ENCODE measurements around the gene LENG8.
"Not testable (repeated sequence)": the region's sequence is repeated elsewhere in the genome, so short reads cannot be mapped to it uniquely, and the experiment has no call there.

LENG8 gene

GRCh38 chr19:54481326-54481930 lies 32.4 kb downstream of the LENG8 start:
- Histone ChIP-seq H3K4me3 (ENCODE audit: low read length) (no peak overlapping the region), H3K27ac (ENCODE audit: low read length) (no peak overlapping the region), H3K9ac (ENCODE audit: low read length) (no peak overlapping the region), H3K27me3 (ENCODE audit: control insufficient read depth, insufficient read depth, low read length) (no peaks in the 10 kb centered on the region), H3K36me3 (ENCODE audit: control insufficient read depth, low read depth, low read length) (no peaks in the 10 kb centered on the region), H3K4me1 (ENCODE audit: control insufficient read depth, low read depth, low read length) (no peaks in the 10 kb centered on the region), H3K9me3 (ENCODE audit: control insufficient read depth, low read depth, low read length) (peaks cover 3% of the 10 kb centered on the region)

- H3K27ac ChIP-seq (ENCODE audit: low read length) = no peak overlapping the region
- H3K4me1 ChIP-seq (ENCODE audit: control insufficient read depth, low read depth, low read length) = no peaks in the 10 kb centered on the region
- H3K36me3 ChIP-seq (ENCODE audit: control insufficient read depth, low read depth, low read length) = no peaks in the 10 kb centered on the region
- H3K4me3 ChIP-seq (ENCODE audit: low read length) = no peak overlapping the region
- no peak overlapping the region for H3K9ac ChIP-seq (ENCODE audit: low read length)
- peaks cover 3% of the 10 kb centered on the region for H3K9me3 ChIP-seq (ENCODE audit: control insufficient read depth, low read depth, low read length)
- no peaks in the 10 kb centered on the region for H3K27me3 ChIP-seq (ENCODE audit: control insufficient read depth, insufficient read depth, low read length)
These were observed 33.9 kb downstream of the LENG8 start for GRCh38 chr19:54482889-54483288.

- H3K4me3 ChIP-seq (ENCODE audit: low read length) = no peak overlapping the region
- no peaks in the 10 kb centered on the region for H3K4me1 ChIP-seq (ENCODE audit: control insufficient read depth, low read depth, low read length)
These were observed 35.5 kb downstream of the LENG8 start for GRCh38 chr19:54484451-54484850.

DNA sequence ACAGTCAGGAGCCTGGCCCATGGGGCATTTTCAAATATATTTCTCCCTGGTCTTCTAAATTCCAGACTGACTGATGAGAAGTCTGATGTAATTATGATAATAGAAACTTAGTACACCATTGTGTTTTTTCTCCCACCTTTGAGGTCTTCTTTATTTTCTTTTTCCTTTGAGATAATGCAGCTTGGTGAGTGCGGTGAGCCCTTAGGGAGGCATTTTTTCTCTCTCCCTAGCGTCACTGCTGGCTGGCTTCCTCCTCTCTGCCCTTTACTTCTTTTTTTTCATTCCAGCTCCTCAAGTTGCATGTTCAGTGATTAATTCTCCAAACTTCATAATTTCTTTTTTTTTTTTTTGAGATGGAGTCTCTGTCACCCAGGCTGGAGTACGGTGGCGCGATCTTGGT lies 36.9 kb downstream of the LENG8 start:
- Histone ChIP-seq H3K9ac (ENCODE audit: low read length) (no peak overlapping the region), H3K27me3 (ENCODE audit: control insufficient read depth, insufficient read depth, low read length) (no peaks in the 10 kb centered on the region), H3K36me3 (ENCODE audit: control insufficient read depth, low read depth, low read length) (no peaks in the 10 kb centered on the region), H3K9me3 (ENCODE audit: control insufficient read depth, low read depth, low read length) (peaks cover 7% of the 10 kb centered on the region), H3K4me3 (ENCODE audit: low read length) (no peak overlapping the region), H3K4me1 (ENCODE audit: control insufficient read depth, low read depth, low read length) (no peaks in the 10 kb centered on the region), H3K27ac (ENCODE audit: low read length) (no peak overlapping the region)

More at GRCh38 chr19:54484451-54484850, 35.5 kb downstream of the LENG8 start:
- Histone ChIP-seq H3K36me3 (ENCODE audit: control insufficient read depth, low read depth, low read length) (no peaks in the 10 kb centered on the region), H3K27me3 (ENCODE audit: control insufficient read depth, insufficient read depth, low read length) (no peaks in the 10 kb centered on the region), H3K27ac (ENCODE audit: low read length) (no peak overlapping the region), H3K9ac (ENCODE audit: low read length) (no peak overlapping the region), H3K9me3 (ENCODE audit: control insufficient read depth, low read depth, low read length) (peaks cover 3% of the 10 kb centered on the region)

DNA sequence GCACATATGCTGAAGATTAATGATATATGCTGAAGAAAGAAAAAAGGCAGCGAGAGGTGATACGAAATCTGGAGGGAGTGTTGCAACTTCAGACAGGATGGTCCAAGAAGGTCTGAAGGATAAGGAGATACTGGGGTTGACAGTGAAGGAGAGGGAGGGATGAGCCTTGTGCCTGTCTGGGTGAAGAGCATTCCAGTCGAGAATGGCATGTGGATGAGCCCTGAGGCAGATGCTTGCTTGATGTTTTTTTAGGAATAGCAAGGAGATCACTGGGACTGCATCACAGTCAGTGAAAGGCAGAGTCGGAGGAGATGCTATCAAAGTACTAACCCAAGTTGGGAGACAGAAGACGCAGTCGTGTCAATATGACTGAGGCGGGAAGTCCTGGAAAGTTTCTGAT lies 40.3 kb downstream of the LENG8 start:
- H3K4me3 ChIP-seq (ENCODE audit: low read length) = no peak overlapping the region
- H3K36me3 ChIP-seq (ENCODE audit: control insufficient read depth, low read depth, low read length) = no peaks in the 10 kb centered on the region
- peaks cover 20% of the 10 kb centered on the region for H3K9me3 ChIP-seq (ENCODE audit: control insufficient read depth, low read depth, low read length)
- H3K4me1 ChIP-seq (ENCODE audit: control insufficient read depth, low read depth, low read length) = no peaks in the 10 kb centered on the region
- H3K27ac ChIP-seq (ENCODE audit: low read length) = no peak overlapping the region
- no peak overlapping the region for H3K9ac ChIP-seq (ENCODE audit: low read length)
- H3K27me3 ChIP-seq (ENCODE audit: control insufficient read depth, insufficient read depth, low read length) = no peaks in the 10 kb centered on the region

GRCh38 chr19:54489766-54490165 lies 40.8 kb downstream of the LENG8 start:
- Histone ChIP-seq H3K4me1 (ENCODE audit: control insufficient read depth, low read depth, low read length) (no peaks in the 10 kb centered on the region), H3K4me3 (ENCODE audit: low read length) (no peak overlapping the region)

GRCh38 chr19:54492568-54492967 lies 43.6 kb downstream of the LENG8 start:
- Histone ChIP-seq H3K36me3 (ENCODE audit: control insufficient read depth, low read depth, low read length) (no peaks in the 10 kb centered on the region), H3K27me3 (ENCODE audit: control insufficient read depth, insufficient read depth, low read length) (no peaks in the 10 kb centered on the region), H3K9ac (ENCODE audit: low read length) (no peak overlapping the region), H3K4me3 (ENCODE audit: low read length) (no peak overlapping the region), H3K27ac (ENCODE audit: low read length) (no peak overlapping the region), H3K4me1 (ENCODE audit: control insufficient read depth, low read depth, low read length) (no peaks in the 10 kb centered on the region), H3K9me3 (ENCODE audit: control insufficient read depth, low read depth, low read length) (peaks cover 21% of the 10 kb centered on the region)

More at GRCh38 chr19:54489766-54490165, 40.8 kb downstream of the LENG8 start:
- no peak overlapping the region for H3K9ac ChIP-seq (ENCODE audit: low read length)
- no peaks in the 10 kb centered on the region for H3K27me3 ChIP-seq (ENCODE audit: control insufficient read depth, insufficient read depth, low read length)
- H3K36me3 ChIP-seq (ENCODE audit: control insufficient read depth, low read depth, low read length) = no peaks in the 10 kb centered on the region
- H3K27ac ChIP-seq (ENCODE audit: low read length) = no peak overlapping the region
- H3K9me3 ChIP-seq (ENCODE audit: control insufficient read depth, low read depth, low read length) = peaks cover 20% of the 10 kb centered on the region

- not testable (repeated sequence) for H3K27me3 ChIP-seq (ENCODE audit: control insufficient read depth, insufficient read depth, low read length); H3K9ac ChIP-seq (ENCODE audit: low read length); H3K4me1 ChIP-seq (ENCODE audit: control insufficient read depth, low read depth, low read length); H3K4me3 ChIP-seq (ENCODE audit: low read length); H3K27ac ChIP-seq (ENCODE audit: low read length); H3K36me3 ChIP-seq (ENCODE audit: control insufficient read depth, low read depth, low read length)
- peaks cover 21% of the 10 kb centered on the region for H3K9me3 ChIP-seq (ENCODE audit: control insufficient read depth, low read depth, low read length)
These were observed 44.1 kb downstream of the LENG8 start for GRCh38 chr19:54493056-54493455.

DNA sequence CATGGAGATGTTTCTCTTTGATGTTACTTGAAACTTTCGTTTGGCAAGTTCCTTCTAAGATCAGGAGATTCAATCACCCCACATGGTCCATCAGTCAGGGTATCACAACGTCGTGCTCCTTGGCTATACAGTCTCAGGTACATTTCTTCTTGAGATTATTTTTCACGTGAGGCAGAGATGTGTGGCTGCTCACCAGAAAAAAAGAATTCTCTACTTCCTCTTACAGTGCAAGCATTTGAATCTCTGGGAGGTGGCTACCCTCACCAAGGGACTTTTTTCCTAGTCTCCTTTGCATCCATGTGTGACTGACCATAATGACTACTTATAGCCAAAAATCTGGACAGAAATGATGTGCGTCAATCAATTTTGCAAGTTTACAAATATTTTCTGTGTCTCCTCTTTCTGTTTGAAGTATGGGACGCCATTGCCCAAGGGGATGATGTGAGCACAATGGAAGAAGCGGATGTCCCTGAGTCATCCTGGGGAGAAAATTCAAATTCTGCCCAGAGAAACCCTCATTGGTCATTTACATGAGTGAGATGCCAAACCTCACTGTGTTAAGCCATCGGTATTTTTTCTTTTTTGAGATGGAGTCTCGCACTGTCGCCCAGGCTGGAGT lies 45.1 kb downstream of the LENG8 start:
- H3K9me3 ChIP-seq (ENCODE audit: control insufficient read depth, low read depth, low read length) = peaks cover 23% of the 10 kb centered on the region
- no peaks in the 10 kb centered on the region for H3K4me1 ChIP-seq (ENCODE audit: control insufficient read depth, low read depth, low read length)
- no peak overlapping the region for H3K4me3 ChIP-seq (ENCODE audit: low read length)
- H3K9ac ChIP-seq (ENCODE audit: low read length) = no peak overlapping the region
- no peak overlapping the region for H3K27ac ChIP-seq (ENCODE audit: low read length)
- H3K27me3 ChIP-seq (ENCODE audit: control insufficient read depth, insufficient read depth, low read length) = no peaks in the 10 kb centered on the region
- H3K36me3 ChIP-seq (ENCODE audit: control insufficient read depth, low read depth, low read length) = no peaks in the 10 kb centered on the region

GRCh38 chr19:54495284-54495683 lies 46.3 kb downstream of the LENG8 start:
- not testable (repeated sequence) for H3K27ac ChIP-seq (ENCODE audit: low read length); H3K4me3 ChIP-seq (ENCODE audit: low read length); H3K27me3 ChIP-seq (ENCODE audit: control insufficient read depth, insufficient read depth, low read length); H3K36me3 ChIP-seq (ENCODE audit: control insufficient read depth, low read depth, low read length); H3K9ac ChIP-seq (ENCODE audit: low read length); H3K4me1 ChIP-seq (ENCODE audit: control insufficient read depth, low read depth, low read length)
- H3K9me3 ChIP-seq (ENCODE audit: control insufficient read depth, low read depth, low read length) = peaks cover 25% of the 10 kb centered on the region

GRCh38 chr19:54497747-54498450 lies 48.9 kb downstream of the LENG8 start:
- H3K27me3 ChIP-seq (ENCODE audit: control insufficient read depth, insufficient read depth, low read length); H3K27ac ChIP-seq (ENCODE audit: low read length); H3K36me3 ChIP-seq (ENCODE audit: control insufficient read depth, low read depth, low read length); H3K4me3 ChIP-seq (ENCODE audit: low read length); H3K4me1 ChIP-seq (ENCODE audit: control insufficient read depth, low read depth, low read length); H3K9ac ChIP-seq (ENCODE audit: low read length): not testable (repeated sequence)
- peaks cover 34% of the 10 kb centered on the region for H3K9me3 ChIP-seq (ENCODE audit: control insufficient read depth, low read depth, low read length)

DNA sequence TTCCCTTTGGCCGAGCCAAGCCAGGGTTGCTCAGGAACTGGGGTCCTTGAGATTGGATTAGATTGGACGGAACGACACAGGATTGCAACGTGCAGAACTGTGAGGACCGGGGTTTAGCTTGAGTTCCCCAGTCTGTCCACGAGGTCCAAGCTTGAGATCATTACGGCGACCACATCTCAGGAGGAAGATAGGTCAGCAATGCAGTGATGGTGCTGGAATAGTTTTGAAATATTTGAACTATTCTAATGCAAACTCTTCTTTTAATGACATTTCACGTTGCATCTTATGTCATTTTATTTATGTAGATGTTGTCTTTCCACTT lies 49.4 kb downstream of the LENG8 start:
- not testable (repeated sequence) for H3K36me3 ChIP-seq (ENCODE audit: control insufficient read depth, low read depth, low read length); H3K4me1 ChIP-seq (ENCODE audit: control insufficient read depth, low read depth, low read length); H3K27me3 ChIP-seq (ENCODE audit: control insufficient read depth, insufficient read depth, low read length); H3K27ac ChIP-seq (ENCODE audit: low read length); H3K9ac ChIP-seq (ENCODE audit: low read length); H3K4me3 ChIP-seq (ENCODE audit: low read length)
- peaks cover 31% of the 10 kb centered on the region for H3K9me3 ChIP-seq (ENCODE audit: control insufficient read depth, low read depth, low read length)
